MM.1S (cell line): ENCODE results near the gene CSAG1.
"Not testable (repeated sequence)": the region's sequence is repeated elsewhere in the genome, so short reads cannot be mapped to it uniquely, and the experiment has no call there.

Source experiments
- DNase-seq: peaks from one replicate; pipeline ENCODE4 v3.0.0-alpha.2; 2015
- H2AFZ ChIP-seq: fragments of 300-600 bp; sonication (generic); 2 replicates; pipeline ENCODE4 v1.6.0; 2016; ENCODE audit warnings: antibody characterized with exemption, low read length
- H3F3A ChIP-seq: fragments of 300-600 bp; sonication (generic); 2 replicates; pipeline ENCODE4 v1.6.1; 2016; ENCODE audit warnings: mild to moderate bottlenecking, antibody characterized with exemption, low read length, moderate library complexity, mixed read lengths; ENCODE audit not compliant: insufficient read depth
- H3K27ac ChIP-seq: fragments of 300-600 bp; sonication (generic); 2 replicates; pipeline ENCODE4 v1.5.1; 2016; ENCODE audit warnings: mild to moderate bottlenecking, low read length
- H3K27me3 ChIP-seq: fragments of 300-600 bp; sonication (generic); replicated peaks from 2 replicates; pipeline ENCODE4 v1.6.0; 2016; ENCODE audit warnings: low read length; ENCODE audit not compliant: insufficient read depth
- H3K36me3 ChIP-seq: fragments of 300-600 bp; sonication (generic); replicated peaks from 2 replicates; pipeline ENCODE4 v1.6.1; 2016; ENCODE audit warnings: mild to moderate bottlenecking, low read length, mixed read lengths; ENCODE audit not compliant: insufficient read depth
- H3K4me1 ChIP-seq: fragments of 300-600 bp; sonication (generic); 2 replicates; pipeline ENCODE4 v1.6.1; 2016; ENCODE audit warnings: low read length, mixed read lengths
- H3K4me2 ChIP-seq: fragments of 300-600 bp; sonication (generic); 2 replicates; pipeline ENCODE4 v1.6.0; 2016; ENCODE audit warnings: low read depth, low read length
- H3K4me3 ChIP-seq: fragments of 300-600 bp; sonication (generic); 2 replicates; pipeline ENCODE4 v1.5.1; 2016; ENCODE audit warnings: low read length, mixed read lengths
- H3K79me2 ChIP-seq: fragments of 300-600 bp; sonication (generic); 2 replicates; pipeline ENCODE4 v1.6.1; 2016; ENCODE audit warnings: mixed run types, low read length, mixed read lengths
- H3K9ac ChIP-seq: fragments of 300-600 bp; sonication (generic); 2 replicates; pipeline ENCODE4 v1.6.1; 2016; ENCODE audit warnings: low read length, mixed read lengths
- H3K9me2 ChIP-seq: fragments of 300-600 bp; sonication (generic); replicated peaks from 2 replicates; pipeline ENCODE4 v1.6.1; 2016; ENCODE audit warnings: mild to moderate bottlenecking, low read length, mixed read lengths; ENCODE audit not compliant: insufficient read depth
- H3K9me3 ChIP-seq: fragments of 300-600 bp; sonication (generic); replicated peaks from 2 replicates; pipeline ENCODE4 v1.6.1; 2016; ENCODE audit warnings: mild to moderate bottlenecking, low read length, mixed read lengths; ENCODE audit not compliant: insufficient read depth
- H4K20me1 ChIP-seq: fragments of 300-600 bp; sonication (generic); 2 replicates; pipeline ENCODE4 v1.6.1; 2016; ENCODE audit warnings: mild to moderate bottlenecking, low read length, moderate library complexity, mixed read lengths; ENCODE audit not compliant: insufficient read depth
- EZH2 ChIP-seq: fragments of 300-600 bp; sonication (generic); optimal IDR thresholded peaks from 2 replicates; pipeline ENCODE3; 2017; ENCODE audit warnings: low read depth, mild to moderate bottlenecking, antibody characterized with exemption, low read length, mixed read lengths
- EZH2phosphoT487 ChIP-seq: fragments of 300-600 bp; sonication (generic); IDR thresholded peaks from 2 replicates; pipeline ENCODE4 v1.6.1; 2018; ENCODE audit warnings: antibody characterized with exemption, low read length
- TF ChIP-seq, protein P1 (sequence below): fragments of 300-600 bp; sonication (generic); IDR thresholded peaks from 2 replicates; pipeline ENCODE4 v1.5.1; 2016; ENCODE audit warnings: antibody characterized with exemption, low read length, mixed read lengths

CSAG1 gene

DNA sequence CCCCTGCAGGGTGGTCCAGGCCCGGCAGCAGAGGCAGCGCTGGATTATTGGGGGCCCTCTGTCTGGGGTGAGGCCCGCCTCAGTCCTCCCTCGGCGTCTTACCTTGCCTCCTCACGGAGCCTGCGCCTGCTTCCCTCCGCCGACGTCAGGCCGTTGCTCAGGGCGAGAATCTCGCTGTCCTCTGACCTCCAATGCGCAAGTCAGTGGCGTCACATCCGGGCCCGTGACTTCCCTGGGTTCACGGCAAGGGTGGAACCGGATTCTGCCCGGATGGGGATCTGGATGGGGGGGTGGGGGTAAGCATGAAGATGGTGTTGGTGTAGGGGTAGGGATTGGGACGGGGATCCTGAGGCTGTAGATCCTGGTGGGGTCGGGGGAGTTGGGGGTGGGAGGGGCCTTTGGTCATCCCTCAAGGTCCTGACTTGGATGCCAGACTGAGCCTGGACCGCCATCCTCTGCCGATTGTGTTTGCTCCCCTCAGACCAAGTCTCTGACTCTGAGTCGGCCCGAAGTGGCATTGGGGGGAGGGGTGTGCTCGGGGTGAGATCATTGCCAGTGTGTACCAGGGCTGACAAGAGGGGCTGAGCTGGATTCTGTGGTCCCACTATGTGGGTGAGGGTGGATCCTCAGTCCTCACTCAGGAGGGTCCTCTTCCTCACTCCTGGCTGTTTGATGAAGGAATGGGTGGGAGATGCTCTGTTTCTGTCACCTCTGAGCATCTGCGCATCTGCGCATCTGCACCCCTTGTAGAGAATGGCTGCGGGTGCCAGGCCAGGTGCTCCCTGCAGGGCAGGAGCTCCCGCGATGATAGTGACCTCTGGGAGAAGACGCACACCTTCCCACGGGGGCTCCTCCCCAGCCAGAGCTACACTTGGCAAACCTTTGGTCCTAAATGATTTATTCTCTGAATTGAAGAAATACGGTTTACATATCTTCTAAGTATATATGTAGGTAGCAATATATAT lies 20.4 kb upstream of the CSAG1 start, which contains the start of gene MAGEA2:
Gene MAGEA2 (minus strand): TSS at position 157 of the 965 bp plus-strand sequence. CDS start 2,479 bp downstream, outside the sequence.
- not testable (repeated sequence) for H3K4me3 ChIP-seq, H3K27me3 ChIP-seq, H2AFZ ChIP-seq, H3K36me3 ChIP-seq, H3K4me1 ChIP-seq, H3K27ac ChIP-seq, H3K9me3 ChIP-seq, H3F3A ChIP-seq, H3K9ac ChIP-seq, H4K20me1 ChIP-seq, H3K9me2 ChIP-seq, H3K4me2 ChIP-seq, H3K79me2 ChIP-seq, DNase-seq

DNA sequence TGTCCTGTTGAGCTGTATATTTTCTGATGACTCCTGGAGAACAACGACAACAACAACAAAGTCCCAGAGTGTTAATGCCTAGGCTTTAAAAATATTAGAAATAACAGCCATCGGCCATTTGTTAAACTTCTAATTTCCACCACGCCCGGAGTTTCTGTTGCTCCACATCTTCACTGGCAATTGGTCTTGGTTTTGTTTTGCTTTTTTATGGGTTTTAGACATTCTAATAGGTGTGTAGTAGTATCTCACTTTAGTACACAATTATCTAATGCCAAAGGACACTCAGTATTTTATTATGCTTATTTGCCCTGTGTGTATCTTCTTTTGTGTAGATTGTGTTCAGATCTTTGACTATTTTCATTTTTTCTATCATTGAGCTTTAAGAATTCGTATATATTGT lies 5.0 kb upstream of the CSAG1 start:
- Histone ChIP-seq H3K27me3 (no peaks in the 10 kb centered on the region), H3K9me2 (no peaks in the 10 kb centered on the region), H3K36me3 (no peaks in the 10 kb centered on the region), H3K9me3 (no peaks in the 10 kb centered on the region), H3K27ac (no peak overlapping the region), H3K4me3 (no peak overlapping the region), H3K4me2 (no peak overlapping the region), H3F3A (no peaks in the 10 kb centered on the region), H3K79me2 (no peaks in the 10 kb centered on the region), H2AFZ (no peak overlapping the region), H3K4me1 (no peaks in the 10 kb centered on the region), H4K20me1 (no peaks in the 10 kb centered on the region), H3K9ac (no peak overlapping the region)
- DNase-seq, result no peak
- TF ChIP-seq, protein P1, sequence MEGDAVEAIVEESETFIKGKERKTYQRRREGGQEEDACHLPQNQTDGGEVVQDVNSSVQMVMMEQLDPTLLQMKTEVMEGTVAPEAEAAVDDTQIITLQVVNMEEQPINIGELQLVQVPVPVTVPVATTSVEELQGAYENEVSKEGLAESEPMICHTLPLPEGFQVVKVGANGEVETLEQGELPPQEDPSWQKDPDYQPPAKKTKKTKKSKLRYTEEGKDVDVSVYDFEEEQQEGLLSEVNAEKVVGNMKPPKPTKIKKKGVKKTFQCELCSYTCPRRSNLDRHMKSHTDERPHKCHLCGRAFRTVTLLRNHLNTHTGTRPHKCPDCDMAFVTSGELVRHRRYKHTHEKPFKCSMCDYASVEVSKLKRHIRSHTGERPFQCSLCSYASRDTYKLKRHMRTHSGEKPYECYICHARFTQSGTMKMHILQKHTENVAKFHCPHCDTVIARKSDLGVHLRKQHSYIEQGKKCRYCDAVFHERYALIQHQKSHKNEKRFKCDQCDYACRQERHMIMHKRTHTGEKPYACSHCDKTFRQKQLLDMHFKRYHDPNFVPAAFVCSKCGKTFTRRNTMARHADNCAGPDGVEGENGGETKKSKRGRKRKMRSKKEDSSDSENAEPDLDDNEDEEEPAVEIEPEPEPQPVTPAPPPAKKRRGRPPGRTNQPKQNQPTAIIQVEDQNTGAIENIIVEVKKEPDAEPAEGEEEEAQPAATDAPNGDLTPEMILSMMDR, result no peak
- TF ChIP-seq EZH2phosphoT487 (no peak), EZH2 (no peak)

DNA sequence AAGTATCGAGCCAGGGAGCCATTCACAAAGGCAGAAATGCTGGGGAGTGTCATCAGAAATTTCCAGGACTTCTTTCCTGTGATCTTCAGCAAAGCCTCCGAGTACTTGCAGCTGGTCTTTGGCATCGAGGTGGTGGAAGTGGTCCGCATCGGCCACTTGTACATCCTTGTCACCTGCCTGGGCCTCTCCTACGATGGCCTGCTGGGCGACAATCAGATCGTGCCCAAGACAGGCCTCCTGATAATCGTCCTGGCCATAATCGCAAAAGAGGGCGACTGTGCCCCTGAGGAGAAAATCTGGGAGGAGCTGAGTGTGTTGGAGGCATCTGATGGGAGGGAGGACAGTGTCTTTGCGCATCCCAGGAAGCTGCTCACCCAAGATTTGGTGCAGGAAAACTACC lies 3.0 kb upstream of the CSAG1 start:
- not testable (repeated sequence) for H3F3A ChIP-seq, H3K36me3 ChIP-seq, DNase-seq, H3K79me2 ChIP-seq, H4K20me1 ChIP-seq, H3K9me3 ChIP-seq, H3K9ac ChIP-seq, H3K27me3 ChIP-seq, H3K27ac ChIP-seq, H2AFZ ChIP-seq, H3K9me2 ChIP-seq, H3K4me1 ChIP-seq, H3K4me2 ChIP-seq, H3K4me3 ChIP-seq

DNA sequence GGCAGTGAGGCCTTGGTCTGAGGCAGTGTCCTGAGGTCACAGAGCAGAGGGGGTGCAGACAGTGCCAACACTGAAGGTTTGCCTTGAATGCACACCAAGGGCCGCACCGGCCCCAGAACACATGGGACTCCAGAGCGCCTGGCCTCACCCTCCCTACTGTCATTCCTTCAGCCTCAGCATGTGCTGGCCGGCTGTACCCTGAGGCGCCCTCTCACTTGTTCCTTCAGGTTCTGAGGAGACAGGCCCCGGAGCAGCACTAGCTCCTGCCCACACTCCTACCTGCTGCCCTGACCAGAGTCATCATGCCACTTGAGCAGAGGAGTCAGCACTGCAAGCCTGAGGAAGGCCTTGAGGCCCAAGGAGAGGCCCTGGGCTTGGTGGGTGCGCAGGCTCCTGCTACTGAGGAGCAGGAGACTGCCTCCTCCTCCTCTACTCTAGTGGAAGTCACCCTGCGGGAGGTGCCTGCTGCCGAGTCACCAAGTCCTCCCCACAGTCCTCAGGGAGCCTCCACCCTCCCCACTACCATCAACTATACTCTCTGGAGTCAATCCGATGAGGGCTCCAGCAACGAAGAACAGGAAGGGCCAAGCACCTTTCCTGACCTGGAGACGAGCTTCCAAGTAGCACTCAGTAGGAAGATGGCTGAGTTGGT lies 2.5 kb upstream of the CSAG1 start:
- no peaks in the 10 kb centered on the region for H3K9me2 ChIP-seq

More for the DNA sequence above, 2.5 kb upstream of the CSAG1 start:
- no peaks in the 10 kb centered on the region for H3K27me3 ChIP-seq
- H4K20me1 ChIP-seq, result no peaks in the 10 kb centered on the region
- no peaks in the 10 kb centered on the region for H3K4me1 ChIP-seq
- H3K9ac ChIP-seq, result no peak overlapping the region
- TF ChIP-seq EZH2 (no peak), EZH2phosphoT487 (no peak)
- TF ChIP-seq, protein P1, result no peak
- H3K4me3 ChIP-seq, result no peak overlapping the region
- no peaks in the 10 kb centered on the region for H3K79me2 ChIP-seq
- H2AFZ ChIP-seq, result no peak overlapping the region
- no peaks in the 10 kb centered on the region for H3K36me3 ChIP-seq
- H3F3A ChIP-seq, result no peaks in the 10 kb centered on the region
- H3K9me3 ChIP-seq, result no peaks in the 10 kb centered on the region
- H3K27ac ChIP-seq, result no peak overlapping the region
- DNase-seq, result peak; percentile 4
- H3K4me2 ChIP-seq, result no peak overlapping the region
